GM12874 (cell line): ENCODE results near the gene SUSD2.
A peak's percentile ranks its signal among the peaks of the same experiment; 100 is the strongest.

ENCODE experiments used
- TF ChIP-seq, protein P1 (sequence below): IDR thresholded peaks from 2 replicates; pipeline ENCODE4 v1.5.1; 2011; ENCODE audit warnings: low read depth, mild to moderate bottlenecking, control low read depth, low read length, moderate library complexity; ENCODE audit not compliant: insufficient read depth

The SUSD2 gene

DNA sequence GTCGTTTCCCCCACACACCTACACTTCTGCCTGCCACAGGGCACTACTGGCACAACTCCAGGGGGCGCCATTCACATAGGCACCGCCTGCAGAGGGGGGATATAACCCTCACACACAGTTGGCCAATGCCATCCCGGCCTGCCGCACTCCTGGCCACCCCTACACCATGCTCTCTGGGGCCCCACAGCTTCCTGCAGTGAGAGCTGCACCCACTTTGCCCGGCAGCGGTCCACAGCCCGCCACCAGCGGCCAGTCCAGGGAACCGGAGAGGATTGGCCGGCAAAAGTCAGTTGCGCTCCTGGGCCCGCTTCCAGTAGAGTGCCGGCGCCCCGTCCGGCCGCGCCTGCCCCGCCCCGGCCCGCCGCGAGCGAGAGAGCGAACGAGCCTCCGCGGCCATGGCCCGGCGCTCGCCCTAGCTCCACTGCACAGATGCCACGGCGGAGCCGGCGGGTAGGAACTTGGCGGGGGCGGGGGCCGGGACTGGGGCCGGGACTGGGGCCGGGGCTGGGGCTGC is 25.6 kb upstream of the SUSD2 start:
- TF ChIP-seq, protein P1, sequence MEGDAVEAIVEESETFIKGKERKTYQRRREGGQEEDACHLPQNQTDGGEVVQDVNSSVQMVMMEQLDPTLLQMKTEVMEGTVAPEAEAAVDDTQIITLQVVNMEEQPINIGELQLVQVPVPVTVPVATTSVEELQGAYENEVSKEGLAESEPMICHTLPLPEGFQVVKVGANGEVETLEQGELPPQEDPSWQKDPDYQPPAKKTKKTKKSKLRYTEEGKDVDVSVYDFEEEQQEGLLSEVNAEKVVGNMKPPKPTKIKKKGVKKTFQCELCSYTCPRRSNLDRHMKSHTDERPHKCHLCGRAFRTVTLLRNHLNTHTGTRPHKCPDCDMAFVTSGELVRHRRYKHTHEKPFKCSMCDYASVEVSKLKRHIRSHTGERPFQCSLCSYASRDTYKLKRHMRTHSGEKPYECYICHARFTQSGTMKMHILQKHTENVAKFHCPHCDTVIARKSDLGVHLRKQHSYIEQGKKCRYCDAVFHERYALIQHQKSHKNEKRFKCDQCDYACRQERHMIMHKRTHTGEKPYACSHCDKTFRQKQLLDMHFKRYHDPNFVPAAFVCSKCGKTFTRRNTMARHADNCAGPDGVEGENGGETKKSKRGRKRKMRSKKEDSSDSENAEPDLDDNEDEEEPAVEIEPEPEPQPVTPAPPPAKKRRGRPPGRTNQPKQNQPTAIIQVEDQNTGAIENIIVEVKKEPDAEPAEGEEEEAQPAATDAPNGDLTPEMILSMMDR: peak; percentile 73

DNA sequence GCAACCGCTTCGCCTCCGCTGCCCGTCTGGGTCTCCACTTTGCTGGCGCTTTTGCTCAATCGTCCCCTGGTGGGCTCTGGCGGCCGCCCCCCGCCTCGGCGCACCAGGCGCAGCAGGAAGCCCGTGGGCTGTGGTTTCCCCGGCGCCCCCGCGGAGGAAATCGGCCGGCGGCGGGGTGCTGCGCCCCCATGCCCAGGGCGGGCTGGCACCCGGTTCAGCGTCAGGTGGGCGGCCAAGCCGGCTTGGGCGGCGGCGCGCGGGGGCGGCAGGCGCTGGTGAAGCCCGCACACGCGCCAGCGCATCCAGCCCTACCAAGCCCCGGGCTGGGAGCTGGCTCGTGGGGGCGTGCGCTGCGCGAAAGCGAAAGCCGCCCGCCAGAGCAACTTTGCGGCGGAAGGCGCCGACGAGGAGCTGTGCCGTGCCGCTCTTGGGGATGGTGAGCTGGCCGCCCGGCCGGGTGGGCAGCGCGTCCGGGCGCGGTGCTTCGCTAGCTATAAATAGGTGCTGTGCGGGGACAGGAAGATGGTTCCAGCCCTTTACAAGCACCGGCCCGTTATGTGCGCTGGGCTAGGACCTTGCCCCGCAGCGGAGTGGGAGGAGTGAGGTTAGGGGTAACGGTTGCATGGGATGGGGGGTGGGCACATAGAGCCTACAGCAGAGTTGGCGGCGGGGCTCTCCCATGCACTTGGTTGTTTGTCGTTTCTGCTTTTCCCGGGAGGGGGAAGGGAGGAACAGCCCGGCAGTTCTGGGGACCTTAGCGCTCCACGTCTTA is 25.0 kb upstream of the SUSD2 start:
- TF ChIP-seq, protein P1: no peak

DNA sequence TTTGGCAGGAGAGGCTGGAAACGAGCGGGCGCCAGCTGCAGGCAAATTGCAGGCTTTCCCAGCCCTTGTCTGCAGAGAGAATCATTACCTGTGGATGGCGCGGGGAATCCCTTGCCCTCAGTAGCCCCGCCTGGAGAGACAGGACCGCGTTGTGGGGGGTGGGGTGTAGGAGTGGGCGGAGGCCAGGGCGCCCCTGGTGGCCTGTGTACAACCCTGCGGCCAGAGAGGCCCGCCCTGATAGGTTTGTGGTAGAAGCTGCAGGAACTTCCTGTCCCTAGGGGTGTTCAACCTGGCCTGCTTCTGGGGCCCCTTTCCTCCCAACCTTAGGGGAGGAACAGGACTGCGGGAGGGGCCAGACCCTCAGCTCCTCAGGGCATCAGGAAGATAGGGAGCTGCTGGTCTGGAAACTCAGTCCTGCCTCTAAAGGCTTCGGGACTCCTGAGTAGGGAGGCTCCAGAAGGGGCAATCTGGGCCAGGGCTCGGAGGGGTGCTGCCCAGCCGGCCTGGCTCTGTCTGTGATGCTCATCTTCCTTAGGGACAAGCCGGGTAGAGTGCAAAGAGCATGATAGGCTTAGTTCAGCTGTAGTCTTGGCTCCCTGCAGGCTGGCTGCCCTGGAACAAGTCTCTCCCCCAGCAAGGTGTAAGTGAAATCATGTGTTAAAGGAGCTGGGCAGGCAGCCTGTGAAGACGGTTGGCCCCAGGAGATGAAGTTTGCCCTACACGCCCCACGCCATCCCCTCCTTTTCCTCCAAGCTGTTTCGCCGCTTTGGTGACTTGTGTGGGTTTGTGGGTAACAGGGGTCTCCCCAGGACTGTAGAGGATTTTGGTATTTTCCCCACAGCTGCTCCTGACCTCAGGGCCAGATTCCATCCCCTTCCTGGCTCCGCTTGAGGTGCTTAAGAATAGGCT is 24.1 kb upstream of the SUSD2 start:
- TF ChIP-seq, protein P1: peak; percentile 94

DNA sequence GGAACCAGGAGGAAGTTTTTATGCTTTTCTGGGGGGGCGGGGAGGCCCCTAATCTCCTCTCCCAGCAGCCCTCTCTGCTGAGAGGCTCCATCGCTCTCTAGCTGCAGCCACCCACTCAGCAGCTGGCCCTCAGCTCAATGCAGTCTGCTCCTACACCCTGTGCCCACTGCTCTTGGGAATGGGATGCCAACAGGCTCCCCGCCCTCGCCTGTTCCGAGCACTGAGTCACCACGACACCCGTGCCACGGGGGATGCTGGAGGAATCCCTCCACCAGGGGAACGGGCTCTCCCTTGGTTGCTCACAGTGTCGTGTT is 23.5 kb upstream of the SUSD2 start:
- TF ChIP-seq, protein P1: no peak

DNA sequence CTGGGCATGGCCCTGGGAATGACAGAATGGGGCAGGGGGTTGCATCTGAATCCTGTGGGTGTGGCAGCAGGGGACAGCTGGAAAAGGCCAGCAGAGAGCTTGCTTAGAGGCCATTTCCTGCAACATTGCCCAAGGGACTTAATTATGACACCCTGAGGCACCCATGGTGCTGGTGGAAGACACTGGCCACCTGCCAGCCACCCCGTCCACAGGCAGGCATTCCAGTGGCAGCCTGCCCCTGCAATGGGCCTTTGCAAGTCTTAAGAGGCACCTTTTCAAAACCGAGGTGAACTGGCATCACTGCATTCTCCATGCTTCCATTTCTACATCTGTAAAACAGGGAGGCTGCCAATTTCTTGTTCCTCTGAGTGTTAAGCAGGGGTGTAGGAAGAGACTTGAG is 21.6 kb upstream of the SUSD2 start:
- TF ChIP-seq, protein P1: no peak

DNA sequence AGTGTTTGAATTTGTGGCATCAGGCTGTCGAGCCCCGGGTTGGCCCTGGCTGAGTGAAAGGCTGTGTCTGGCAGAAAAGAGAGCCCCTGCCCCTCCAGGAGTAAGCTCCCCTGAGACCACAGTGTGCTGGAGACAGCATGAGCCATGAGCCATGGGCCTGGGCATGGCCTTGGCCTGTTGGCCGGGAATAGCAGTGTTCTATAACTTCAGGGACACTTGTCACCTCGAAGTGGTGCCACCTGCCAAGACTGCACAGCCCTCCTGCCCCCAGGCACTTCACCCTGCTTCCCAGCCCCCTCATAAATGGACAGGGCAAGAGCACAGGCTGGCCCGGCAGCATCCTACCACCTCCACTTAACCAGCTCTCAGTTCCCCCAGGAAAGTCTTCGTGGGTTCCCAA is 20.7 kb upstream of the SUSD2 start:
- TF ChIP-seq, protein P1: no peak

DNA sequence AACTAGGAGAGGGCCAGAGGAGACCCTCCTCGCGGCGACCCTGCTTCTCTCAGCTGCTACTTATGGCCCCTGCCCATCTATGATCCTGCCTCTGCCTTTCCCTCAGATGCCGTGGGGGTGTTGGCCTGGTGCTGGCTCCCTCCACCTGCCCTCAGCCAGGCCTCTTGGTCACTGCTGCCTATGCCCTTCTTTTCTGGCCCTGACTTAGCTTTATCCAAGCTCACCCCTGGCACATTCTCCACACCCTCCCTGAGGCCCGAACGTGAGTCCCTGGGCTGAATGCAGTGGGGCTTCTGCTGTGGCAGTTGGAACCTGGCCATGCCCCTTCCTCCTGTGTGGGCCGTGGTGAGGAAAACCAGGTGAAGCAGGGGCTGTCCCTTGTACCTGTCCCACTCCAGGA is 19.8 kb upstream of the SUSD2 start:
- TF ChIP-seq, protein P1: no peak
